Vagina (tissue), 2 donors: ENCODE data around the gene KCND1.

ENCODE experiments used
- POLR2A ChIP-seq, 2 donors: fragments of 450-650 bp; IDR thresholded peaks; one replicate each; pipeline ENCODE4 v1.6.1; 2017; ENCODE audit warnings: antibody characterized with exemption in 2 of 2, mild to moderate bottlenecking in 2 of 2, moderate library complexity in 2 of 2
- TF ChIP-seq, protein P1 (sequence below), 3 experiments: fragments of 450-650 bp in 2 of 3; fragments of 200-600 bp in 1 of 3; sonication (generic) in 1 of 3; IDR thresholded peaks; one replicate each; pipeline ENCODE4 v1.5.1; 2017 to 2019; ENCODE audit warnings: antibody characterized with exemption in 3 of 3, mild to moderate bottlenecking in 2 of 3, moderate library complexity in 2 of 3

DNA sequence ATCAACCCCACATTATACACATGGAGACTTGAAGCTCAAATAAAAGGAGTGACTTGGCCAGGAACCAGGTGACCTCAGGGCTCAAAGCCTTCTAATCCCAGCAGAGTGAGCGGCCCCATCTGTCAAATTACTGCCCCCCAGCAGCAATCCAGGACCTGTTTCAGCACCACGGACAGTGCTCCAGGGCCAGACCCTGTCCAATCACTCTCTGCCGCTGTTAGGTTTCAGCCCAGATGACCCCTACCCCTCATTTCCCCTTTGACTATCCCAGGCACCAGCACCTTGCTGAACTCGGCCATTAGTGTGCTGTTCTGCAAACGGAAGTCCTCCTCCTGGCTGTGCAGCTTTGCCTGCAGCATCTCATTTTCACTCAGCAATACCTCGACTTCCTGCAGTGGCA, 25.3 kb upstream of the KCND1 start:
- TF ChIP-seq, protein P1, sequence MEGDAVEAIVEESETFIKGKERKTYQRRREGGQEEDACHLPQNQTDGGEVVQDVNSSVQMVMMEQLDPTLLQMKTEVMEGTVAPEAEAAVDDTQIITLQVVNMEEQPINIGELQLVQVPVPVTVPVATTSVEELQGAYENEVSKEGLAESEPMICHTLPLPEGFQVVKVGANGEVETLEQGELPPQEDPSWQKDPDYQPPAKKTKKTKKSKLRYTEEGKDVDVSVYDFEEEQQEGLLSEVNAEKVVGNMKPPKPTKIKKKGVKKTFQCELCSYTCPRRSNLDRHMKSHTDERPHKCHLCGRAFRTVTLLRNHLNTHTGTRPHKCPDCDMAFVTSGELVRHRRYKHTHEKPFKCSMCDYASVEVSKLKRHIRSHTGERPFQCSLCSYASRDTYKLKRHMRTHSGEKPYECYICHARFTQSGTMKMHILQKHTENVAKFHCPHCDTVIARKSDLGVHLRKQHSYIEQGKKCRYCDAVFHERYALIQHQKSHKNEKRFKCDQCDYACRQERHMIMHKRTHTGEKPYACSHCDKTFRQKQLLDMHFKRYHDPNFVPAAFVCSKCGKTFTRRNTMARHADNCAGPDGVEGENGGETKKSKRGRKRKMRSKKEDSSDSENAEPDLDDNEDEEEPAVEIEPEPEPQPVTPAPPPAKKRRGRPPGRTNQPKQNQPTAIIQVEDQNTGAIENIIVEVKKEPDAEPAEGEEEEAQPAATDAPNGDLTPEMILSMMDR (IDR thresholded peaks at IDR 0.05) = no peak
- no peak for TF ChIP-seq POLR2A (IDR thresholded peaks at IDR 0.05)
